ENCODE measurements around the gene NLRP7. TPM values are rescaled to one million over a fixed set of nuclear protein-coding genes. Genes with fewer than 3 reads are reported as not detected.
"Not testable (repeated sequence)": the region's sequence is repeated elsewhere in the genome, so short reads cannot be mapped to it uniquely, and the experiment has no call there.

The NLRP7 gene
- total and polyA plus RNA-seq, 2 donors (not counting 3 experiments of a cell fraction or from before 2014, with no cell fraction given): not detected

DNA sequence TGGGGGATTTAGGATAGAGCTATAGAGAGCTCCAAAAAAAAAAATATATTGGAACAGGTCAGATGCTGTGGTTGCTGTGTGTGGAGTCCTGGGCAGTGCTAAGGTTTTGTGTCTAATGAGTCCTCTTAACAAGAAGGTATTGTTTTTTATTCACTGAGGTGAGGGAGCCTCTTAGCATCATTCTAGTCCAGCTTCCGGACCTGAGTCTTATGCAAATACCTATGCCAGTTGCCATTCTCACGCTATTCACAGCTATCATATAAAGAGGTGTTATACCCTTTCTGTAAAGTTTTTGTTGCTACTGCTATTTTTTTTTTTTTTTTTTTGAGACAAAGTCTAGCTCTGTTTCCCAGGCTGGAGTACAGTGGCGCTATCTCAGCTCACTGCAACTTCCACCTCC is 20.3 kb upstream of the NLRP7 start:
- ChIA-PET POLR2A (no interaction called here), CTCF (interaction anchor here (0.6 kb wide), 1 partner anchor 702 kb away, joined by 3 read pairs; no protein-coding TSS in a partner anchor)
- no peaks in the 10 kb centered on the region for H3K36me3 ChIP-seq (ENCODE audit: control insufficient read depth in 2 of 2, extremely low read depth in 1 of 2, insufficient read depth in 2 of 2, low read length in 2 of 2)
- no peaks in the 10 kb centered on the region for H3K9me1 ChIP-seq (replicated peaks; ENCODE audit: control insufficient read depth, extremely low read depth, insufficient read depth, low read length)
- DNase-seq (ENCODE audit: low read depth, low spot score): no peak
- H3K27ac ChIP-seq (ENCODE audit: insufficient read depth, low read depth, low read length): no peak overlapping the region
- H2AFZ ChIP-seq (ENCODE audit: low read depth, low read length): no peak overlapping the region
- no TSS peak for BruUV-seq (replicated peaks)
- TF ChIP-seq, protein P1, sequence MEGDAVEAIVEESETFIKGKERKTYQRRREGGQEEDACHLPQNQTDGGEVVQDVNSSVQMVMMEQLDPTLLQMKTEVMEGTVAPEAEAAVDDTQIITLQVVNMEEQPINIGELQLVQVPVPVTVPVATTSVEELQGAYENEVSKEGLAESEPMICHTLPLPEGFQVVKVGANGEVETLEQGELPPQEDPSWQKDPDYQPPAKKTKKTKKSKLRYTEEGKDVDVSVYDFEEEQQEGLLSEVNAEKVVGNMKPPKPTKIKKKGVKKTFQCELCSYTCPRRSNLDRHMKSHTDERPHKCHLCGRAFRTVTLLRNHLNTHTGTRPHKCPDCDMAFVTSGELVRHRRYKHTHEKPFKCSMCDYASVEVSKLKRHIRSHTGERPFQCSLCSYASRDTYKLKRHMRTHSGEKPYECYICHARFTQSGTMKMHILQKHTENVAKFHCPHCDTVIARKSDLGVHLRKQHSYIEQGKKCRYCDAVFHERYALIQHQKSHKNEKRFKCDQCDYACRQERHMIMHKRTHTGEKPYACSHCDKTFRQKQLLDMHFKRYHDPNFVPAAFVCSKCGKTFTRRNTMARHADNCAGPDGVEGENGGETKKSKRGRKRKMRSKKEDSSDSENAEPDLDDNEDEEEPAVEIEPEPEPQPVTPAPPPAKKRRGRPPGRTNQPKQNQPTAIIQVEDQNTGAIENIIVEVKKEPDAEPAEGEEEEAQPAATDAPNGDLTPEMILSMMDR (IDR thresholded peaks at IDR 0.05; ENCODE audit: extremely low read depth in 1 of 2, insufficient read depth in 1 of 2, low read depth in 1 of 2, low read length in 2 of 2): no peak
- TF ChIP-seq GATA2 (IDR thresholded peaks at IDR 0.05; ENCODE audit: insufficient read depth, insufficient read length, low read depth, low read length): no peak
- no peak for TF ChIP-seq JUN (IDR thresholded peaks at IDR 0.05; ENCODE audit: borderline replicate concordance, insufficient read depth, insufficient read length, low read depth)
- no peak for TF ChIP-seq POLR2A (IDR thresholded peaks at IDR 0.05; ENCODE audit: low read depth, low read length)
- TF ChIP-seq POLR2AphosphoS5 (IDR thresholded peaks at IDR 0.05; ENCODE audit: insufficient read depth, low read depth, low read length): no peak
- no peak for TF ChIP-seq EZH2 (IDR thresholded peaks at IDR 0.05; ENCODE audit: borderline replicate concordance, low read depth, low read length, severe bottlenecking)
- TF ChIP-seq, protein P2, sequence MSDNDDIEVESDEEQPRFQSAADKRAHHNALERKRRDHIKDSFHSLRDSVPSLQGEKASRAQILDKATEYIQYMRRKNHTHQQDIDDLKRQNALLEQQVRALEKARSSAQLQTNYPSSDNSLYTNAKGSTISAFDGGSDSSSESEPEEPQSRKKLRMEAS (IDR thresholded peaks at IDR 0.05; ENCODE audit: insufficient read depth, insufficient read length): no peak
- no peak for TF ChIP-seq FOS (IDR thresholded peaks at IDR 0.05; ENCODE audit: borderline replicate concordance, insufficient read depth, low read length)
- TF ChIP-seq MYC (IDR thresholded peaks at IDR 0.05; ENCODE audit: low read depth, low read length): no peak
- H3K9me3 ChIP-seq (replicated peaks; ENCODE audit: control insufficient read depth, insufficient read depth, low read length): no peaks in the 10 kb centered on the region
- dilution Hi-C loops (cut with MboI; ENCODE audit: extremely low pct_ligation_motif_present, low sequenced_read_pairs) (no loop called here), intact Hi-C loops (cut with micrococcal nuclease) (no loop called here)
- FAIRE-seq: no peak
- no peaks in the 10 kb centered on the region for H3K4me1 ChIP-seq (ENCODE audit: control insufficient read depth, extremely low read depth, insufficient read depth, low read length)
- H3K4me2 ChIP-seq (ENCODE audit: insufficient read depth, low read length): no peak overlapping the region
- H3K27me3 ChIP-seq (ENCODE audit: control insufficient read depth in 2 of 2, insufficient read depth in 2 of 2, low read length in 2 of 2): no peaks in the 10 kb centered on the region
- no peak overlapping the region for H3K4me3 ChIP-seq (replicated peaks in 1 of 3; ENCODE audit: insufficient read depth in 1 of 3, low read depth in 1 of 3, low read length in 3 of 3)
- no peaks in the 10 kb centered on the region for H3K79me2 ChIP-seq (ENCODE audit: control insufficient read depth, insufficient read depth, low read length)
- no peak overlapping the region for H3K9ac ChIP-seq (replicated peaks; ENCODE audit: extremely low read depth, insufficient read depth, low read length)
- no peaks in the 10 kb centered on the region for H4K20me1 ChIP-seq (replicated peaks; ENCODE audit: control insufficient read depth, extremely low read depth, insufficient read depth, low read length)

DNA sequence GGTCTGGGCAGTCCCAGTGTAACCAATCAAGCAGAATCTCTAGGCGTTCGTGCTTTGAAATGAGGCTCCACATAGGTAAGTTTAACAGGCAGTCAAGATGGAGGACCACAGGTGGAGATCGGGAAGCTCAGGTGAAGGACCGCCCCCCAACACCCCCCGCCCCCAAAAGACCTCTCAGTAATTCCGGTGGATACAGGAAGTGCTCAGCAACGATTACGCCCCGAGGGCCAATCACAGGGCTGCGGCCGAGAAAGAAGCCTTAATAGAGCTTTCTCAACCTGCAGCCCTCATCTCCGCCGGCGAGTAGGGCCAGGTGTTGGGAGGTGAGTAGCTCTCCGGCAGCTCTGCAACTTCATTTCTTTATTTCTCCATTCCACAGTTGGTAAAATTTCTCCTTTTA is 17.7 kb upstream of the NLRP7 start:
- intact Hi-C loops (cut with micrococcal nuclease); H3K27ac ChIP-seq (ENCODE audit: insufficient read depth, low read depth, low read length); CTCF ChIA-PET; DNase-seq (ENCODE audit: low read depth, low spot score); H4K20me1 ChIP-seq (replicated peaks; ENCODE audit: control insufficient read depth, extremely low read depth, insufficient read depth, low read length); H3K9ac ChIP-seq (replicated peaks; ENCODE audit: extremely low read depth, insufficient read depth, low read length); FAIRE-seq; POLR2A ChIA-PET; H3K4me1 ChIP-seq (ENCODE audit: control insufficient read depth, extremely low read depth, insufficient read depth, low read length); H3K36me3 ChIP-seq (ENCODE audit: control insufficient read depth in 2 of 2, extremely low read depth in 1 of 2, insufficient read depth in 2 of 2, low read length in 2 of 2); H3K4me3 ChIP-seq (replicated peaks in 1 of 3; ENCODE audit: insufficient read depth in 1 of 3, low read depth in 1 of 3, low read length in 3 of 3); H3K9me3 ChIP-seq (replicated peaks; ENCODE audit: control insufficient read depth, insufficient read depth, low read length); H3K79me2 ChIP-seq (ENCODE audit: control insufficient read depth, insufficient read depth, low read length); BruUV-seq (replicated peaks); dilution Hi-C loops (cut with MboI; ENCODE audit: extremely low pct_ligation_motif_present, low sequenced_read_pairs); H3K4me2 ChIP-seq (ENCODE audit: insufficient read depth, low read length); H2AFZ ChIP-seq (ENCODE audit: low read depth, low read length); H3K27me3 ChIP-seq (ENCODE audit: control insufficient read depth in 2 of 2, insufficient read depth in 2 of 2, low read length in 2 of 2); H3K9me1 ChIP-seq (replicated peaks; ENCODE audit: control insufficient read depth, extremely low read depth, insufficient read depth, low read length): not testable (repeated sequence)
